Prostate gland (tissue), 2 donors: Measurements from ENCODE around the gene HSPA4L. TPM values are rescaled to one million over a fixed set of nuclear protein-coding genes. Genes with fewer than 3 reads are reported as not detected.

Experiments used
- DNase-seq: peaks from one replicate; pipeline ENCODE4 v3.0.0-alpha.2; 2019; ENCODE audit warnings: low spot score
- H3K27ac ChIP-seq, 2 donors: fragments of 200-600 bp; sonication (generic); 2 replicates each; pipeline ENCODE4 v1.5.1; 2017 to 2019
- H3K27me3 ChIP-seq: fragments of 200-600 bp; sonication (generic); replicated peaks from 2 replicates; pipeline ENCODE4 v1.5.1; 2019; ENCODE audit not compliant: insufficient read depth
- H3K36me3 ChIP-seq, 2 donors: fragments of 200-600 bp; sonication (generic); 1 replicate in 1 of 2; 2 replicates in 1 of 2; pipeline versions ENCODE4 v1.5.1 to v1.8.1; 2017 to 2019
- H3K4me1 ChIP-seq: fragments of 200-600 bp; sonication (generic); replicated peaks from 2 replicates; pipeline ENCODE4 v1.5.1; 2019
- H3K4me3 ChIP-seq, 2 donors: fragments of 200-600 bp; sonication (generic); 2 replicates each; pipeline ENCODE4 v1.5.1; 2017 to 2019
- H3K9me3 ChIP-seq: fragments of 200-600 bp; sonication (generic); 2 replicates; pipeline ENCODE4 v1.5.1; 2017
- POLR2A ChIP-seq: fragments of 450-650 bp; IDR thresholded peaks from one replicate; pipeline ENCODE4 v1.6.1; 2016; ENCODE audit warnings: antibody characterized with exemption, mild to moderate bottlenecking
- POLR2AphosphoS5 ChIP-seq: sonication (generic); formaldehyde crosslinking; IDR thresholded peaks from one replicate; pipeline ENCODE4 v1.6.1; 2017; ENCODE audit warnings: antibody characterized with exemption
- WGBS: methylation state at CpG from one replicate; pipeline ENCODE4 v1.1.5; 2018; 5-methylcytosine and 5-hydroxymethylcytosine counted together
- intact Hi-C: fragments of 100-400 bp; cut with DNase I; formaldehyde crosslinking; loops from one replicate; pipeline ENCODE4 v1.14.2; 2022
- total RNA-seq, 2 donors: library from RNA; depleted of rRNA; stranded (reverse); fragments of >200 nt; gene quantifications; one replicate each; pipeline ENCODE4 v1.1.0, GENCODE V29; 2016
- TF ChIP-seq, protein P1 (sequence below), 4 experiments: fragments of 200-600 bp in 2 of 4; fragments of 450-650 bp in 2 of 4; sonication (generic) in 2 of 4; IDR thresholded peaks; 1 replicate in 3 of 4; 2 replicates in 1 of 4; pipeline ENCODE4 v1.5.1; 2016 to 2019; ENCODE audit warnings: antibody characterized with exemption in 4 of 4, mild to moderate bottlenecking in 2 of 4, moderate library complexity in 2 of 4

Gene HSPA4L
- total RNA-seq, 2 donors from 2014 or later, result 8.8 to 12.9 TPM

DNA sequence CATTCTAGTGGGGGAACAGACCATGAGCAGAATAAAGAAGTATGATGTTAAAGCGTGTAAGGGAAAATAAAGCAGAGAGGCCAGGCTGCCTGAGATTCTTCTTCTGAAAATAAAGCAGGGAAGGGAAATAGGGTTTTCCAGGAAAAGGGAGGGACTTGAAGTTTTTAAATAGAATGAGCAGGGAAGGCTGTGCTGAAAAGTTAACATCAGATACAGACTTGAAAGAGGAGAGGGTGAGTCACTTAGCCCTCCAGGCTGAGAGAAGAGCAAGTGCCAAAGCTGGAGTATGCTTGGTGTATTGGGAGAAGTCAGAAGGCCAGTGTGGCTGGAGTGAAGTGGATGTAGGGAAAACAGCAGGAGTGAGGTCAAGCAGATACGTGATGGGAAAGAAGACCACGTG, 88.6 kb downstream of the HSPA4L start:
- intact Hi-C loops, result no loop called here
- Histone ChIP-seq H3K27ac (no peak overlapping the region), H3K4me3 (no peak overlapping the region), H3K27me3 (no peaks in the 10 kb centered on the region), H3K9me3 (no peaks in the 10 kb centered on the region), H3K4me1 (no peaks in the 10 kb centered on the region), H3K36me3 (no peaks in the 10 kb centered on the region)
- no peak for DNase-seq
- TF ChIP-seq POLR2AphosphoS5 (no peak), POLR2A (no peak)
- TF ChIP-seq, protein P1, sequence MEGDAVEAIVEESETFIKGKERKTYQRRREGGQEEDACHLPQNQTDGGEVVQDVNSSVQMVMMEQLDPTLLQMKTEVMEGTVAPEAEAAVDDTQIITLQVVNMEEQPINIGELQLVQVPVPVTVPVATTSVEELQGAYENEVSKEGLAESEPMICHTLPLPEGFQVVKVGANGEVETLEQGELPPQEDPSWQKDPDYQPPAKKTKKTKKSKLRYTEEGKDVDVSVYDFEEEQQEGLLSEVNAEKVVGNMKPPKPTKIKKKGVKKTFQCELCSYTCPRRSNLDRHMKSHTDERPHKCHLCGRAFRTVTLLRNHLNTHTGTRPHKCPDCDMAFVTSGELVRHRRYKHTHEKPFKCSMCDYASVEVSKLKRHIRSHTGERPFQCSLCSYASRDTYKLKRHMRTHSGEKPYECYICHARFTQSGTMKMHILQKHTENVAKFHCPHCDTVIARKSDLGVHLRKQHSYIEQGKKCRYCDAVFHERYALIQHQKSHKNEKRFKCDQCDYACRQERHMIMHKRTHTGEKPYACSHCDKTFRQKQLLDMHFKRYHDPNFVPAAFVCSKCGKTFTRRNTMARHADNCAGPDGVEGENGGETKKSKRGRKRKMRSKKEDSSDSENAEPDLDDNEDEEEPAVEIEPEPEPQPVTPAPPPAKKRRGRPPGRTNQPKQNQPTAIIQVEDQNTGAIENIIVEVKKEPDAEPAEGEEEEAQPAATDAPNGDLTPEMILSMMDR (IDR thresholded peaks at IDR 0.05), result no peak
- WGBS, result 49% methylated on average over 3 of the region's 3 CpGs

DNA sequence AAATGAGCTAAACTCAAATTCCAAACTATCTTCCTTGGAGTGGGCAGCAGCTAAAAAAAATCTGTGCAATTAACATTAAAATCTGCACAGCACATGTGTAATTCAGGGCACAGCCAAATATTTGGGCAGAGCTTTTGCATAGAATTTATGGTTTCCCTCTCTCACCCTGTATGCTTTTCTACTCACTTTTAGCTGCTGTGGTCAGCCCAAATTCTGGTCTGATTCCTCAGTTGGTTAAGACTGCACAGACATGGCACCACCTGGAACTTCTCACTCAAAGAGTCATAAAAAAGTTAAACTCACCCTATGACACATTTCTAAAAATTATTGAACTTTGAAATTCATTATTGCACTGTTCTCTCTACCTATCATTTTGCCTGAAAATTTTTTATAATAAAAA, 93.7 kb downstream of the HSPA4L start:
- no peak for DNase-seq
- intact Hi-C loops, result no loop called here
- Histone ChIP-seq H3K4me1 (no peaks in the 10 kb centered on the region), H3K4me3 (no peak overlapping the region), H3K9me3 (no peaks in the 10 kb centered on the region), H3K27me3 (no peaks in the 10 kb centered on the region), H3K27ac (no peak overlapping the region), H3K36me3 (no peaks in the 10 kb centered on the region)
- TF ChIP-seq, protein P1 (IDR thresholded peaks at IDR 0.05), result no peak
- no peak for TF ChIP-seq POLR2AphosphoS5
- TF ChIP-seq POLR2A, result no peak

DNA sequence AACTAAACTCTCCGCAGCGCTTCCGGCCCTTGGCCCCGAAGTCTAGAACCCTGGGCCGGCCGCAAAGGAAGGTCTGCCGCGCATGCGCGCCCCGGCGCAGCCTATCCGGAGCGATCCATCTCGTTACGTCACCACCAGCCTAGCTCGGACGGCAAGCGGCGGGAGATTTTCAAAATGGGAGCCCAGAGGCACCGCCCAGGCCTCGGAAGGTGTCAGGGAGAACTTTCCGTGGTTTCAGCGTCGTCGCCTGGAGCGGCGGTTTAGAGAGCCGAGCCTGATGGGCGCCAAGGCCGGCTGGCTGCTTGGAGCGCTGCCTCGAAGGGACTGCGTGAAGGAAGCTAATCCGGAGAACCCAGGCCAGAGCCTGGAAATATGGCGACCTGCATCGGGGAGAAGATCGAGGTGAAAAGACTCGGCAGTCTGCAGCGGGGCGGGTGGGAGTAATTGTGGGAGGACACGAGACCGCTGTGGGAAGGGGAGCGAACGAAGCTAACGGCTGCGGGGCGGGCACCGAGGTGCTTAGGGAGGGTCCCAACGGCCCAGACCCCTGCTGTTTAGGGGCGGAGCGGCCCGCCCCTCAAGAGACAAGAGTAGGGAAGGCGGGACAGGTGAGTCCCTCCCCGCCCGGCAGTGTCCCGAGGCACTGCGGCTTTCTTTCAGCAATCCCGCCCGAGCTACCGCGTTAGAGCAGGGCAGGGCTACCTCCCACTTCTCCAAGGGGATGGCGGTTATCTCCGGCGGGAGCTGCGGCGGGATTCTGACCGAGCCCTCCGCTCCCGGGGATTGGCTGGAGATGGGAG, 98.8 kb downstream of the HSPA4L start, which contains the start of gene PLK4:
Gene PLK4, plus strand, starts transcription at position 131 of the 800 bp plus-strand sequence. Its CDS starts 242 bp downstream, at position 373.
- no peaks in the 10 kb centered on the region for H3K9me3 ChIP-seq
- no peaks in the 10 kb centered on the region for H3K27me3 ChIP-seq
- TF ChIP-seq POLR2A (peak; percentile 78), POLR2AphosphoS5 (peak; percentile 93)
- TF ChIP-seq, protein P1 (IDR thresholded peaks at IDR 0.05), result no peak
- peak within 1 kb of the TSS; percentile 84 to 87 for H3K27ac ChIP-seq
- H3K36me3 ChIP-seq, result no peaks in the 10 kb centered on the region
- WGBS, result under 1% methylated on average over 70 of the region's 70 CpGs
- intact Hi-C loops, result loop anchor here (5.0 kb wide), 1 partner anchor 99 kb away; the partner anchor contains the start of gene HSPA4L
- H3K4me1 ChIP-seq, result no peaks in the 10 kb centered on the region
- H3K4me3 ChIP-seq, result peak within 1 kb of the TSS; percentile 67 to 75
- peak; percentile 95 for DNase-seq

DNA sequence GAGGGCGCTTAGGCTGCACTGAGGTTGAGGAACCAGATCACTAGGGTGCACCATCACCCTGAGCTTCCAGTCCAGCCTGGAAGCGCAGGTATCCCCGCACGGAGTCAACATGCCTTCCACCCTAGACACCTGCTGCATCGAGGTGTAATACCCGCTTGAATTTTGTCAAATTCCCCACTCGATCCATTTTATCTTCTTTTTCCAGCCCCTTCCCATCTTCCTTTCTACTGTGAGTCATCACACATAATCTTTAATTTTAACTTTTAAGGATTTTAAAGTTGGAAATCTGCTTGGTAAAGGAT, 99.4 kb downstream of the HSPA4L start:
- WGBS, result 0% methylated on average over 7 of the region's 7 CpGs
- no peaks in the 10 kb centered on the region for H3K27me3 ChIP-seq
- no peak for DNase-seq
- intact Hi-C loops, result loop anchor here (5.0 kb wide), 1 partner anchor 99 kb away; the partner anchor contains the start of gene HSPA4L
- H3K36me3 ChIP-seq, result no peaks in the 10 kb centered on the region
- H3K9me3 ChIP-seq, result no peaks in the 10 kb centered on the region
- peak overlapping the region; percentile 84 to 87 for H3K27ac ChIP-seq
- H3K4me1 ChIP-seq, result no peaks in the 10 kb centered on the region
- peak overlapping the region; percentile 67 to 75 for H3K4me3 ChIP-seq
- no peak for TF ChIP-seq POLR2A
- TF ChIP-seq, protein P1 (IDR thresholded peaks at IDR 0.05), result no peak
- no peak for TF ChIP-seq POLR2AphosphoS5

DNA sequence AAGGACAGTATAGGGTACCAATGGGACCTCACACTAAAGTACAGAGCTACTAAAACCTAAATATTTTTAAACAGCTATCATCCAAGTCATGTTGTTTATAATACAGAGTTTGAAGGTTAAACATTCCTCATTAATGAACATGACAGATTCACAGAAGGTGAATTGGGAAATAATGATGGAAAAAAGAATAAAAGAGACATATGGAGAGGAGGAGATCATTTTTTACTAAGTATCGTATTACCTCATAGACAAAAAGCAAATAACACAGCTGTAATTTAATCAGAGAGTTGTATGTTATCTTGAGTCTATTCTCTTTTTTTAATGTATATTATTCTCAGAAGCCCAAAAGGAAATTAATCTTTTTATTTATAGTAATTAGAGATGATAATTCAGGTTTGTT, 106.4 kb downstream of the HSPA4L start:
- Histone ChIP-seq H3K27me3 (no peaks in the 10 kb centered on the region), H3K4me1 (no peaks in the 10 kb centered on the region), H3K4me3 (no peak overlapping the region), H3K9me3 (no peaks in the 10 kb centered on the region), H3K36me3 (no peaks in the 10 kb centered on the region), H3K27ac (no peak overlapping the region)
- no peak for DNase-seq
- no peak for TF ChIP-seq POLR2A
- no peak for TF ChIP-seq POLR2AphosphoS5
- WGBS, result 91% methylated on average over 1 of the region's 1 CpG
- intact Hi-C loops, result no loop called here
